Activated CD8-positive, alpha-beta memory T cell treated with anti-CD3 and anti-CD28 coated beads, Interleukin-2, amount 50 U/mL, for 4 hours (primary cell): ENCODE data around the gene DPP8.
"Not testable (repeated sequence)": the region's sequence is repeated elsewhere in the genome, so short reads cannot be mapped to it uniquely, and the experiment has no call there.

ENCODE experiments used
- DNase-seq: peaks from one replicate; pipeline ENCODE4 v3.0.0-alpha.2; 2020

The DPP8 gene

GRCh38 chr15:65521350-65521749, 3.9 kb upstream of the DPP8 start:
- no peak for DNase-seq

DNA sequence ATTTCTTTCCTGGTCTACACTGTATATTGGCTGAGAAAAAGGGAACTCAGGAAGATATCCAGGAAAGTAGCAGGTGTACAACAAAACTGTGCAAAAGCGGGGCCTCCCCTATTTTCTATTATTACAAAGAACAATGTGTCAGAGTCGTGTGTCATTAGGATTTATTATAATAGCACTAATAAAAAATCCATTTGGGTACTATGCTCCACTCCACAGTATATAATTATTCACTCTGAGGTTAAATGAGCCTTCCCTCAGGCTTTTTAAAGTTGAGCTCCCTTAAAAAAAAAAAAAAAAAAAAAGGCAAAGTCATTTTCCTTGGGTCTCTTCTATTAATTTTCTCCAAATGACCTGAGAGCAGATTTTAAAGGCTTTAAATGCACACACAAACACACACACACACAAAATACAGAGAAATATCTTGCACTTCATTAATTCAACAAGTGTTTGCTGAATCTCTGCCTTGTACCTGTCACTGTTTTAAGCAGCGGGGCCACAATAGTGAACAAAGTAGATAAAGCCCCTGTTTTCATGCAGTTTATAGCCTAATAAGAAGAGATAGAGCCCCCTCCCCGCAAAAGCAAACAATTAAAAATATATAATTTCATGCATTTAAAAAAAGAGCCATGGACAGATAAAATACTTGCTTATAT, 1.3 kb upstream of the DPP8 start:
- no peak for DNase-seq

DNA sequence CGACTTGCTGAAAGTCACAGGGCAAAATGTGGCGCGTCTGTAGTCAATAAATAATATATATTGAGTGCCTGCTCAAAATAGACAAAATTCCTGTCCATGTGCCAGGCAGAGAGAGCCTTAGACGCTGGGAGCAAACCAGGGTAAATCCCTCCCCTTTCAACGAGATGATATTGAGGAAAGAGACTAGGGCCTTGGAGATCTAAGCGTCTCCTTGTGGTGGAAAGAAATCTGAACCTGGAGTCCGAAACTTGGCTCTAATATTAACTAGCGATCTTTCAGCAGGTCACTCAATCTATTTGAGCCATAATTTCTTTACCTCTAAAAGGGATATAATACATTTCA, 348 bp upstream of the DPP8 start:
- DNase-seq: no peak

DNA sequence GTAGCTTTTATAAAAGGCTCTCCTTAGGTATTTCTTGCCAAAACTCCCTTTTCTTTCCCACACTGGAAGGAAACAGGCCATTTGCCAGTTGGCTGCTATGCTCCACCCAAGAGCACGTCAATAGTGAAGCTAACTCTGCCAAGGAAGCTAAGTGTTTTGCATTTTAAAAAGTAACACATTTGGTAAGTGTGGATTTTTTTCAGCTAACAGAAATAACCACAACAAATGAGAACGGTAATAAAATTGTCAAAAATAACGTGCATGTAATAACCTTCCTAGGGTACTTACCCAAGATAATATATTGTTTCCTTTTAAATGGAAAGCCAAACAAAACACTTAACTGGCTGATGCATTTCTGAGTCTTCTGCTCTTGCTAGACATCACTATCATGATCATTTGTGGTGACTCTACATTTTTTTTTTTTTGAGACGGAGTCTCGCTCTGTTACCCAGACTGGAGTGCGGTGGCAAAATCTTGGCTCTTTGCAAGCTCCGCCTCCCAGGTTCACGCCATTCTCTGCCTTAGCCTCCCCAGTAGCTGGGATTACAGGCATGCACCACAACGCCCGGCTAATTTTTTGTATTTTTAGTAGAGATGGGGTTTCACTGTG, 4.6 kb downstream of the DPP8 start:
- no peak for DNase-seq

- no peak for DNase-seq
Observed at GRCh38 chr15:65512189-65512588, 5.3 kb downstream of the DPP8 start.

GRCh38 chr15:65509321-65509720, 8.2 kb downstream of the DPP8 start:
- no peak for DNase-seq

DNA sequence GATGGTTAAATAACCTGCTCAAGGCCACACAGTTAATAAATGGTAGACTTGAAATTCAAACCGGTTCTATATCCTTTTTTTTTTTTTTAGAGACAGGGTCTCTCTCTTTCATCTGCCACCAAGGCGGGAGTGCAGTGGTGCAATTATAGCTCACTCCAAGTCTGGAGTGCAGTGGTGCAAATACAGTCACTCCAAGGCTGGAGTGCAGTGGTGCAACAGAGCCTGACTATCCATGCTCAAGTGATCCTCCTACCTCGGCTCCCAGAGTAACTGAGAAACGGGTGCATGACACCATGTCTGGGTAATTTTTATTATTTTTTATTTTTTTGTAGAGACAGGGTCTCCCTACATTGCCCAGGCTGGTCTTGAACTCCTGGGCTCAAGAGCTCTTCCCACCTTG, 23.4 kb downstream of the DPP8 start:
- DNase-seq: no peak

GRCh38 chr15:65484876-65485275, 32.6 kb downstream of the DPP8 start:
- DNase-seq: no peak

GRCh38 chr15:65476903-65477302, 40.6 kb downstream of the DPP8 start:
- DNase-seq: no peak

- DNase-seq: no peak
Observed at GRCh38 chr15:65470866-65471265, 46.6 kb downstream of the DPP8 start.

DNA sequence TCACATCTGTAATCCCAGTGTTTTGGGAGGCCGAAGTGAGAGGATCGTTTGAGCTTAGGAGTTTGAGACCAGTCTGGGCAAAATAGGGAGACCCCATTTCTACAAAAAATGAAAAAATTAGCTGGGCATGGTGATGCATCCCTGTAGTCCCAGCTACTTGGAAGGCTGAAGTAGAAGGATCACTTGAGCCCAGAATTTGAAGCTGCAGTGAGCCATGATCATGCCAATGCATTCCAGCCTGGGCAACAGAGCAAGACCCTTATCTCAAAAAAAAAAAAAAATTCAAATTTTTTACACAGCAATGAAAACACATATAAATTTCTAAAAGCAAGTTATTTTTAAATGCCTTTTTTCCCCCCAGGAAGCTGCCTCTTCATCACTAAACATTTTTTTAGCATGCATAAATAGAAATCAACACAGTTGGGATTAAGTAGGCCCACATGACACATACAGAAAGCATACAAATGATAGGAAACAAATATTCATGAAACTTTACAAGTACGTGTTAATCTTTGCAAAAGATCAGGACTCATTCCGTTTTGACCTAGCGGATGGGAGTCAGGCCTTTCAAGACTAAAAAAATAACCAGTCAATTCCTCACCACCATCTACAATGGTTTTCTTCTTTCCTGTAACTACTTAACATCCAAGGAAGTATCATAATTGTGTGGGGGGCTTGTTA, 49.1 kb downstream of the DPP8 start:
- DNase-seq: no peak

DNA sequence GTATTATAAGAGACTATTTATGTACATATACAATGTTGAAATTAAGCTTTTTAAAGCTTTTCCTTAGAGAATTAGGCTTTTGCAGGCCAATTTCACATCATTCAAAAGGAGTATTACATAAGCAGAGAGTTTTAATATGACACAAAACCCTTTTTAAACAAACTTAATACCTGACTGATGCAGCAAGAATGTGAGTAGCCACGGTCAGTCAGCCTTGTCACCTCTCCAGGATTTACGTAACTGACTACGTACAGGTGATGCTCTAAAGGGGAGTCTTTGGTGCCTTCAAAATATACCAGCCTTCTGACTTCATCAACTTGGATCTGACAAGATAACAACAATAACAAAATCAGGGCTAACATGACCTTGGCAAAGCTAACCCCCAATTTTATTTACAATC, 50.6 kb downstream of the DPP8 start:
- DNase-seq: no peak

DNA sequence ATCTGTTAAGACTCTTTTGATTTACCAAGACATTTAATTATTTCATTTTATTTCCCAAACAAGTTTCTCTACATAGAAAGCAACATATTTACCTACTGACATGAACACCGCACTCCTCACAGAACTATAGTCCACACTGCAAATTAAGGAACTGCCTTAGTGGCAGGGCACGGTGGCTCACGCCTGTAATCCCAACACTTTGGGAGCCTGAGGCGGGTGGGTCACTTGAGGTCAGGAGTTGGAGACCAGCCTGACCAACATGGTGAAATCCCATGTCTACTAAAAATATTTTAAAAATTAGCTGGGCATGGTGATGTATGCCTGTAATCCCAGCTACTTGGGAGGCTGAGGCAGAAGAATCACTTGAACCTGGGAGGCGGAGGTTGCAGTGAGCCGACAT, 54.4 kb downstream of the DPP8 start:
- DNase-seq: not testable (repeated sequence)

GRCh38 chr15:65460741-65461347, 56.6 kb downstream of the DPP8 start:
- DNase-seq: no peak

- not testable (repeated sequence) for DNase-seq
Observed at GRCh38 chr15:65455256-65455655, 62.2 kb downstream of the DPP8 start.

- DNase-seq: no peak
Observed at GRCh38 chr15:65451989-65452388, 65.5 kb downstream of the DPP8 start.

DNA sequence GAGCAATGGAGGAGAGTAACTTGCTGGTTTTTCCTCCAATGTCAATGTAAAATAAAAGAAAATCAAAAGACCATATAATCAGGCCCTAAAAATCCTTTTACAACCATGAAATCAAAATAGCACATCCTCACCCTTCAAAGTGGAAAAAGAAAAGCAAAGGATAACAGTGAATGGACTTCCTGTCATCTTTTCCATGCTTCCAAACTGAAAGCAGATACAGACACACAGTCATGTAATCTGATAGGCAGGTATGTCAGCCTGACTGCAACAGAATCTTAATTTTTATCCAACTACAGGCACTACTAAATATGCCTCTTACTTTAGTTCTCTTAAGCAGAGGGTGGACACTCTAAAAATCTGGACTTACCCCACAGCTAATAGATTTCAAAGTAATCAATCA, 66.9 kb downstream of the DPP8 start:
- no peak for DNase-seq

- no peak for DNase-seq
Observed at GRCh38 chr15:65447145-65447544, 70.3 kb downstream of the DPP8 start.

DNA sequence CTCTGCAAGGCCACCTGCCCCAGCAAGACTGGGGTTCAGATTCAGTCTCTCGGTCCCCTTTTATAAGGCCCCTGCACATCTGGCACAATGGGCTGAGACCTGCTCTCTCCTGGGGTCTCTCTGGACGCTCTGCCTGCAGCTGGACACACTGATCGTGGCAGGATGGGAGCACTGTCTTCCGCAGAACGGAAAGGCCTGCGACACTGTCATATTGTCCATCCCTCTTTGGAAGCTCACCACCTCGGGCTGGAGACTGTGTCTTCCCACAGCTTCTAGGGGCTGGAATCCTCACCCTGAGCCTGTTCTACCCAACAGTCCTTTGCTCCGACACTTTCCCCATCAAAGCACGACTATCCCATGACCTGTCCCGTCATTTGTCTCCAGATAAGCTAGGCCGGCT, 83.3 kb downstream of the DPP8 start:
- DNase-seq: no peak

DNA sequence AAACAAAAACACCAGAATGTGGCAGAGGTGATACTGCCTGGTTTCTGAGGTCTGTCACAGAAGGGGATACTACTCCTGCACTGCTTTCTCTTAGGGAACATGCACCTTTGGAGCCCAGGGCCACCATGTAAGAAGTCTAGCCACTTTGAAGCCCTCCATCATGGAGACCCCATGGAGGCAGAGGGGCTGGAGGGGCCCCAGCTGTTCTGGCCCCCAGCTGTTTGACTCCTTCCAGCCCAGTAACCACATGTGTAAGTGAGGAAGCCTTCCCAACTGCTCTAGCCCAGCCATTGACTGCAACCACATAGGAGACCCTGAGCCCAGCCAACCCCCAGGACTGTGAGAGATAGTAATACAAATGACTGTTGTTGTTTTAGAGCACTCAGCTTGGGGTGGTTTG, 85.8 kb downstream of the DPP8 start:
- no peak for DNase-seq

GRCh38 chr15:65426216-65426853, 91.2 kb downstream of the DPP8 start:
- no peak for DNase-seq

- no peak for DNase-seq
Observed at GRCh38 chr15:65424683-65425082, 92.8 kb downstream of the DPP8 start.

GRCh38 chr15:65423976-65424679, 93.4 kb downstream of the DPP8 start:
- DNase-seq: no peak
